HepG2 (cell line): ENCODE measurements around the gene NMRAL1. TPM values are rescaled to one million over a fixed set of nuclear protein-coding genes. Genes with fewer than 3 reads are reported as not detected.

Source experiments
- ATAC-seq: fragments of 200-7000 bp; cut with Tn5 transposase; 3 replicates; pipeline ENCODE4 v1.9.1; 2020; ENCODE audit warnings: mild to moderate bottlenecking, moderate library complexity
- BruUV-seq: library from RNA; stranded (reverse); fragments of 400-500 nt; replicated peaks from 2 replicates; lab custom pipeline; 2021; lab: Mats Ljungman, UMichigan
- CTCF ChIA-PET: fragments of 300-600 bp; formaldehyde crosslinking; extraction: SDS; loops from one replicate; lab custom pipeline; 2021; ENCODE audit warnings: low total read pairs, inconsistent platforms, low intra/inter-chr PET ratio; lab: Yijun Ruan, JAX
- POLR2A ChIA-PET: fragments of 350-600 bp; sonication (Branson Sonifier 250); formaldehyde crosslinking; loops from one replicate; lab custom pipeline; 2020; ENCODE audit warnings: antibody characterized with exemption, inconsistent platforms; lab: Yijun Ruan, JAX
- DNase-seq: peaks from one replicate; pipeline ENCODE4 v3.0.0-alpha.2; 2015; ENCODE audit warnings: low spot score
- FAIRE-seq: peaks from 3 replicates; lab custom pipeline; 2011; peaks lifted over from hg19 to GRCh38; lab: Jason Lieb, UNC
- H2AFZ ChIP-seq: one replicate; pipeline ENCODE4 v1.6.1; 2011; ENCODE audit warnings: low read length, inconsistent platforms
- H3K27ac ChIP-seq: fragments of 300-600 bp; 3 replicates; pipeline ENCODE4 v1.8.0; 2011; ENCODE audit warnings: mixed run types, mild to moderate bottlenecking, mixed read lengths, low read length, inconsistent platforms; ENCODE audit not compliant: insufficient read depth; ENCODE audit errors: extremely low read length
- H3K27me3 ChIP-seq, 2 experiments: fragments of 200-600 bp in 1 of 2; 2 replicates in 1 of 2; 3 replicates in 1 of 2; pipeline versions ENCODE4 v1.6.0 to v1.8.0; 2011; ENCODE audit warnings: low read length in 2 of 2, mild to moderate bottlenecking in 2 of 2, moderate library complexity in 2 of 2, inconsistent platforms in 1 of 2; ENCODE audit not compliant: insufficient read depth in 2 of 2, control insufficient read depth in 1 of 2
- H3K36me3 ChIP-seq, 2 experiments: fragments of 200-600 bp in 1 of 2; replicated peaks in 1 of 2; 2 replicates in 1 of 2; 3 replicates in 1 of 2; pipeline versions ENCODE4 v1.5.1 to v1.8.0; 2011; ENCODE audit warnings: low read length in 2 of 2, inconsistent platforms in 1 of 2; ENCODE audit not compliant: insufficient read depth in 2 of 2, control insufficient read depth in 1 of 2
- H3K4me1 ChIP-seq: 2 replicates; pipeline ENCODE4 v1.5.1; 2012; ENCODE audit warnings: low read length, inconsistent platforms; ENCODE audit not compliant: insufficient read depth
- H3K4me2 ChIP-seq: 2 replicates; pipeline ENCODE4 v1.6.0; 2011; ENCODE audit warnings: low read depth, low read length, inconsistent platforms
- H3K4me3 ChIP-seq, 3 experiments: fragments of 200-600 bp in 1 of 3; sonication (generic), shearing (Covaris generic) in 1 of 3; replicated peaks in 1 of 3; 2 replicates each; pipeline ENCODE4 v1.5.1; 2011 to 2016; ENCODE audit warnings: low read length in 3 of 3, inconsistent platforms in 2 of 3, low read depth in 2 of 3, mild to moderate bottlenecking in 2 of 3, control low read depth in 1 of 3, mixed read lengths in 1 of 3; ENCODE audit not compliant: insufficient read depth in 1 of 3
- H3K79me2 ChIP-seq: one replicate; pipeline ENCODE4 v1.6.1; 2011; ENCODE audit warnings: low read length, inconsistent platforms; ENCODE audit not compliant: insufficient read depth
- H3K9ac ChIP-seq: 2 replicates; pipeline ENCODE4 v1.6.0; 2011; ENCODE audit warnings: mild to moderate bottlenecking, low read depth, low read length, inconsistent platforms; ENCODE audit not compliant: insufficient read depth
- H3K9me3 ChIP-seq: 2 replicates; pipeline ENCODE4 v1.5.1; 2012; ENCODE audit warnings: mild to moderate bottlenecking, low read length
- H4K20me1 ChIP-seq: 2 replicates; pipeline ENCODE4 v1.6.0; 2011; ENCODE audit warnings: inconsistent platforms, mild to moderate bottlenecking, low read length, moderate library complexity; ENCODE audit not compliant: insufficient read depth
- AHDC1 ChIP-seq: sonication (generic); formaldehyde crosslinking; IDR thresholded peaks from 2 replicates; pipeline ENCODE4 v1.5.1; 2020; ENCODE audit warnings: mild to moderate bottlenecking, missing genetic modification reagents, borderline replicate concordance
- ZNF414 ChIP-seq: sonication (generic); formaldehyde crosslinking; IDR thresholded peaks from 2 replicates; pipeline ENCODE4 v1.5.0; 2020; ENCODE audit warnings: missing genetic modification reagents
- ZXDC ChIP-seq: sonication (generic); formaldehyde crosslinking; IDR thresholded peaks from 2 replicates; pipeline ENCODE4 v1.5.0; 2020; ENCODE audit warnings: mild to moderate bottlenecking, missing genetic modification reagents
- WGBS: methylation state at CpG from one replicate; pipeline ENCODE4 v1.1.6; 2017; ENCODE audit warnings: low lambda C conversion rate; 5-methylcytosine and 5-hydroxymethylcytosine counted together
- in situ Hi-C: cut with HindIII; loops from 2 replicates; pipeline ENCODE4 v1.10.0; 2017; ENCODE audit warnings: low pct_unique_long_range_greater_than_20kb; ENCODE audit not compliant: extremely low pct_ligation_motif_present
- intact Hi-C: fragments of 100-400 bp; cut with micrococcal nuclease; formaldehyde crosslinking; loops from one replicate; pipeline ENCODE4 v1.10.0; 2022; ENCODE audit not compliant: unreplicated experiment
- polyA plus RNA-seq, 8 experiments: library from polyadenylated mRNA; depleted of rRNA in 3 of 8; stranded (reverse) in 7 of 8; unstranded in 1 of 8; fragments of >200 nt; fragmentation: Illumina TruSeq in 4 of 8; extraction: Trizol in 4 of 8; gene quantifications; 2 replicates each; pipeline versions ENCODE4 v1.2.1 to v1.2.3, GENCODE V29; 2011 to 2016; ENCODE audit warnings: low read depth in 4 of 8, missing spikeins in 1 of 8, mixed read lengths in 1 of 8; ENCODE audit not compliant: insufficient read depth in 1 of 8
- total RNA-seq, 5 experiments: library from RNA; depleted of rRNA; stranded (reverse); fragments of >200 nt; fragmentation: Illumina TruSeq; extraction: Trizol; gene quantifications; 2 replicates each; pipeline ENCODE4 v1.2.3, GENCODE V29; 2016; ENCODE audit warnings: low read depth in 1 of 5

The NMRAL1 gene
- total and polyA plus RNA-seq, 2 of the 13 experiments (the other 11 are each of a cell fraction or from before 2014, with no cell fraction given): 30.8 to 33.1 TPM

- peaks cover 4 to 17% of the 10 kb centered on the region in 2 experiments; a peak in 3 of 5 replicates for H3K36me3 ChIP-seq
- H3K4me1 ChIP-seq: peaks cover 19% of the 10 kb centered on the region
- peaks cover 14% of the 10 kb centered on the region for H3K79me2 ChIP-seq
- H3K4me2 ChIP-seq: no peak overlapping the region
- WGBS: 98% methylated on average over 4 of the region's 4 CpGs
- no peak overlapping the region for H2AFZ ChIP-seq
- no peak for FAIRE-seq
- in situ Hi-C loops: no loop called here
- no peak for DNase-seq
- no peaks in the 10 kb centered on the region for H3K9me3 ChIP-seq
- POLR2A ChIA-PET: no interaction called here
- H4K20me1 ChIP-seq: no peaks in the 10 kb centered on the region
- no TSS peak for BruUV-seq
- CTCF ChIA-PET: no interaction called here
- TF ChIP-seq ZXDC (CRISPR knock-in tag) (no peak), ZNF414 (CRISPR knock-in tag) (no peak), AHDC1 (CRISPR knock-in tag) (no peak)
- no peak for ATAC-seq
- H3K4me3 ChIP-seq: no peak overlapping the region
- H3K9ac ChIP-seq: no peak overlapping the region
- H3K27ac ChIP-seq: no peak overlapping the region
- no peaks in the 10 kb centered on the region; a peak in 1 of 5 replicates for H3K27me3 ChIP-seq
- intact Hi-C loops: no loop called here
Observed at GRCh38 chr16:4412854-4413253, 61.6 kb downstream of the NMRAL1 start.
